GM21737 (cell line): ENCODE results near the gene ADK.
"Not testable (repeated sequence)": the region's sequence is repeated elsewhere in the genome, so short reads cannot be mapped to it uniquely, and the experiment has no call there.

Experiments used
- ATAC-seq: cut with Tn5 transposase; IDR thresholded peaks from one replicate; pipeline ENCODE4 v1.9.1; 2021; ENCODE audit warnings: mild to moderate bottlenecking, moderate library complexity; ENCODE audit not compliant: unreplicated experiment

Gene ADK

GRCh38 chr10:74150990-74151878 lies at the start of gene ADK:
Gene ADK (plus strand): TSS chr10:74151221. CDS start chr10:74151279, 58 bp downstream.
- ATAC-seq, result peak; percentile 77

- ATAC-seq, result no peak
Observed at GRCh38 chr10:74103560-74104258, 47.3 kb upstream of the ADK start.

GRCh38 chr10:74104480-74104879 lies 46.5 kb upstream of the ADK start:
- no peak for ATAC-seq

- no peak for ATAC-seq
Observed at GRCh38 chr10:74104996-74105395, 46.0 kb upstream of the ADK start.

- no peak for ATAC-seq
Observed at GRCh38 chr10:74107391-74107790, 43.6 kb upstream of the ADK start.

- ATAC-seq, result no peak
Observed at GRCh38 chr10:74109452-74109851, 41.6 kb upstream of the ADK start.

GRCh38 chr10:74110120-74110519 lies 40.9 kb upstream of the ADK start:
- ATAC-seq, result no peak

GRCh38 chr10:74111799-74112198 lies 39.2 kb upstream of the ADK start:
- no peak for ATAC-seq

GRCh38 chr10:74113546-74113945 lies 37.5 kb upstream of the ADK start:
- no peak for ATAC-seq

- no peak for ATAC-seq
Observed at GRCh38 chr10:74114041-74114448, 37.0 kb upstream of the ADK start.

GRCh38 chr10:74117738-74118137 lies 33.3 kb upstream of the ADK start:
- ATAC-seq, result no peak

GRCh38 chr10:74118804-74119203 lies 32.2 kb upstream of the ADK start:
- ATAC-seq, result no peak

- no peak for ATAC-seq
Observed at GRCh38 chr10:74120911-74121310, 30.1 kb upstream of the ADK start.

GRCh38 chr10:74121368-74121767 lies 29.7 kb upstream of the ADK start:
- ATAC-seq, result no peak

- ATAC-seq, result no peak
Observed at GRCh38 chr10:74122060-74122459, 29.0 kb upstream of the ADK start.

- no peak for ATAC-seq
Observed at GRCh38 chr10:74123081-74123480, 27.9 kb upstream of the ADK start.

- ATAC-seq, result no peak
Observed at GRCh38 chr10:74133923-74134820, 16.8 kb upstream of the ADK start.

GRCh38 chr10:74135452-74135851 lies 15.6 kb upstream of the ADK start:
- ATAC-seq, result no peak

- no peak for ATAC-seq
Observed at GRCh38 chr10:74137992-74138391, 13.0 kb upstream of the ADK start.

GRCh38 chr10:74138596-74138995 lies 12.4 kb upstream of the ADK start:
- not testable (repeated sequence) for ATAC-seq

GRCh38 chr10:74139981-74140380 lies 11.0 kb upstream of the ADK start:
- no peak for ATAC-seq
